Thyroid gland (tissue), 4 donors: Measurements from ENCODE around the gene MYH7B.

Experiments used
- POLR2A ChIP-seq, 2 donors: fragments of 450-650 bp; IDR thresholded peaks; one replicate each; pipeline ENCODE4 v1.6.1; 2017; ENCODE audit warnings: antibody characterized with exemption in 2 of 2, mild to moderate bottlenecking in 2 of 2, moderate library complexity in 1 of 2
- TF ChIP-seq, protein P1 (sequence below), 6 experiments: fragments of 200-600 bp in 3 of 6; fragments of 450-650 bp in 3 of 6; sonication (generic) in 3 of 6; IDR thresholded peaks; one replicate each; pipeline ENCODE4 v1.5.1; 2016 to 2019; ENCODE audit warnings: antibody characterized with exemption in 6 of 6, mild to moderate bottlenecking in 2 of 6, inconsistent platforms in 1 of 6, moderate library complexity in 1 of 6

DNA sequence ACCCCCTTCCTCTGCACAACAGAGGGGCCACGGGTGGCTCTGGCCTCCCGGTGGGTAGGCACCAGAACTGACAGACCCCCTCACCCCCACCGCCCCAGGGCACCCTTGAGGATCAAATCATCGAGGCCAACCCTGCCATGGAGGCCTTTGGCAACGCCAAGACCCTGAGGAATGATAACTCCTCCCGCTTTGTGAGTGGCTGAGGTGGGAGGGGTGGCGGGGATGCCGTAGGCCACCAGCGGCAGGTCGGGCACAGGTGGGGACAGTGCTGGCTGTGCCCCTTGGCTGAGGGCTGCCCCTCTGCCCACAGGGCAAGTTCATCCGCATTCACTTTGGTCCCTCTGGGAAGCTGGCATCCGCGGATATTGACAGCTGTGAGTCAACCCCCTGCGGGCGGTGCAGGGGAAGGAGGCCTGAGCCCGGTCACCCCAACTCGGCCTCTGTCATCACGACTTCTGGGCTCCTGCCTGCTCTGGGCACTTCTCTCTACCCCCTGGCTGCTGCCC lies 29.1 kb downstream of the MYH7B start:
- TF ChIP-seq, protein P1, sequence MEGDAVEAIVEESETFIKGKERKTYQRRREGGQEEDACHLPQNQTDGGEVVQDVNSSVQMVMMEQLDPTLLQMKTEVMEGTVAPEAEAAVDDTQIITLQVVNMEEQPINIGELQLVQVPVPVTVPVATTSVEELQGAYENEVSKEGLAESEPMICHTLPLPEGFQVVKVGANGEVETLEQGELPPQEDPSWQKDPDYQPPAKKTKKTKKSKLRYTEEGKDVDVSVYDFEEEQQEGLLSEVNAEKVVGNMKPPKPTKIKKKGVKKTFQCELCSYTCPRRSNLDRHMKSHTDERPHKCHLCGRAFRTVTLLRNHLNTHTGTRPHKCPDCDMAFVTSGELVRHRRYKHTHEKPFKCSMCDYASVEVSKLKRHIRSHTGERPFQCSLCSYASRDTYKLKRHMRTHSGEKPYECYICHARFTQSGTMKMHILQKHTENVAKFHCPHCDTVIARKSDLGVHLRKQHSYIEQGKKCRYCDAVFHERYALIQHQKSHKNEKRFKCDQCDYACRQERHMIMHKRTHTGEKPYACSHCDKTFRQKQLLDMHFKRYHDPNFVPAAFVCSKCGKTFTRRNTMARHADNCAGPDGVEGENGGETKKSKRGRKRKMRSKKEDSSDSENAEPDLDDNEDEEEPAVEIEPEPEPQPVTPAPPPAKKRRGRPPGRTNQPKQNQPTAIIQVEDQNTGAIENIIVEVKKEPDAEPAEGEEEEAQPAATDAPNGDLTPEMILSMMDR (IDR thresholded peaks at IDR 0.05) = no peak
- no peak for TF ChIP-seq POLR2A (IDR thresholded peaks at IDR 0.05)
